SH-SY5Y (cell line): Measurements from ENCODE around the gene SLC34A3.

Experiments
- GATA2 ChIP-seq: IDR thresholded peaks from 2 replicates; pipeline ENCODE4 v1.6.1; 2011; ENCODE audit warnings: mild to moderate bottlenecking, low read depth, low read length
- GATA3 ChIP-seq: IDR thresholded peaks from 2 replicates; pipeline ENCODE4 v1.6.1; 2011; ENCODE audit warnings: low read depth, mild to moderate bottlenecking, low read length, moderate library complexity

SLC34A3 gene

DNA sequence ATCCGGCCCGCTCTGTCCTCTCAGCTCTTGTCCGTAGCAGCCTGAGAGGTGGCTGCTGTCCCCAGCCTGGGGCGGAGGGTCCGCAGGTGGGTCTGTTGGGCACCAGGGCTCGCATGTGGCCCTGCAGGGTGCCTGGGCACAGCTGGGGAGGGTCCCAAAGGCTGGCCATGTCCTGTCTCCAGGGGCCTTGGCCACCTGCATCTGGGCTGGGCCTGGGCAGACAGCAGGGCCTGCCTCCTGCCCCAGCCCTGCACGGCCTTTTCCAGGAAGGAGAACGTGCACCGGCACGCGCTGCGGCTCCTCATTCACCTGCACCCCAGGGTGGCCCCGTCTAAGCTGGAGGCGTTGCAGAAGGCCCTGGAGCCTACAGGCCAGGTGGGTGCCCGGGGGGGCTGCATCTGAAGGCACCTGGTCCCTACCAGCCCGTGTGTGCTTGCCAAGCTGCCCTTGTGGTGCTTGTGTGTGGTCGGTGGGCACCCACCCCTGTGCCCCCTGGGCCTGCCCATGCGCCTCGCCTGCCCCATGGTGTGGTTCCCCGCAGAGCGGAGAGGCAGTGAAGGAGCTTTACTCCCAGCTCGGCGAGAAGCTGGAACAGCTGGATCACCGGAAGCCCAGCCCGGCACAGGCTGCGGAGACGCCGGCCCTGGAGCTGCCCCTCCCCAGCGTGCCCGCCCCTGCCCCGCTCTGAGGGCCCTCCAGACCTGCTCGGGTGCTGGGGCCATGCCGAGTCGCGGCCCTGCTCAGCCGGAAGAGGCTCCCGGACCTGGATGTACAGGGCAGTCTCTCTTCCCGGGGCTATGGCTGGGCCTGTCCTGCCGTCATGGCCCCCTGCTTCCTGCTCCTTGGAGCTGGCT, 41.8 kb downstream of the SLC34A3 start:
- TF ChIP-seq GATA2, result no peak
- TF ChIP-seq GATA3, result no peak

DNA sequence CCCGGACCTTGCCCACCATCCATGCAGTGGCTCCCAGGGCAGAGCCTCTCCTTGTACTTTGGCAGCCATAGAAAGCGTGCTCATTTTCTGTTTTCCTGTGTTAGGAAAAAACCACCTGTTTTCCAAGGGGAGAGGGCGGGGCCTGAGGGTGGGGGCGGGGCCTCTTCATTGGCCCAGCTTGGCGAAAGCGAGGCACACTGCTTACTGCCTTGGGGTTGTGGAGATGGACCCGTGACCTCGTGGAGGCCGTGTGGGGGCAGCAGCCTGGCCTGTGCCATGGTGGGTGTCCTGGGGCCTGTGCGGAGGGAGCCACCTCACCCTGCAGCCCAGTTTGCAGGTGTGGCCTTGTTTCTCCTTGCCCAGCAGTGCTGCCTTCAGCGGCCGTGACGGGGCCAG, 42.4 kb downstream of the SLC34A3 start:
- TF ChIP-seq GATA2 (no peak), GATA3 (no peak)

DNA sequence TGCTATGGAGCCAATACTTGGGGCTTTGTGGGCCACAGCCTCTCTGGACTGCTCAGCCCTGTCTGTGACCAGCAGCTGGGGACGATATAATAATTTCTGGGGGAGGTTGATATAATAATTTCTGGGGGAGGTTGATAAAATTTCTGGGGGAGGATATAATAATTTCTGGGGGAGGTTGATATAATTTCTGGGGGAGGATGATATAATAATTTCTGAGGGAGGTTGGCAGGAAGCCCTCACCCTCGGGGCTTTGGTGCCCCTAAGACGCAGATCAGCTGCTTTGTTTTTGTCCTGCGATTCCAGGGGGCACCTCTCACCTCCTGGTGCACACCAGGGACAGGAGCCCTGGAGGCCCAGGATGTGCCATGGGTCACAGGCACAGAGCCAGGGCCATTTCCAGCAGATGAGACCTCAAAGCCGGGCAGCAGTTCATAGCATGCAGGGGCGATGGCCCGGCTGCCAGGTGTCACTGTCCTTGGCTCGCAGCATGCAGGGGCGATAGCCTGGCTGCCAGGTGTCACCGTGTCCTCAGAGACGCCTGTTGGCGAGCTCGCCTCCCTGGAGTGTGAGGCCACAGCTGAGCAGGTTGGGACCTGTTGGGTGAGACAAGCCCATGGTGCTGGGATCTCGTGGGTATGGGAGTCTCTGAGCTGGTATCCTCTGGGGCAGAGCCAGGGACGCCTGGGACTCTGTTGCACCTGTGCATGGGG, 43.1 kb downstream of the SLC34A3 start:
- TF ChIP-seq GATA3 (no peak), GATA2 (no peak)

DNA sequence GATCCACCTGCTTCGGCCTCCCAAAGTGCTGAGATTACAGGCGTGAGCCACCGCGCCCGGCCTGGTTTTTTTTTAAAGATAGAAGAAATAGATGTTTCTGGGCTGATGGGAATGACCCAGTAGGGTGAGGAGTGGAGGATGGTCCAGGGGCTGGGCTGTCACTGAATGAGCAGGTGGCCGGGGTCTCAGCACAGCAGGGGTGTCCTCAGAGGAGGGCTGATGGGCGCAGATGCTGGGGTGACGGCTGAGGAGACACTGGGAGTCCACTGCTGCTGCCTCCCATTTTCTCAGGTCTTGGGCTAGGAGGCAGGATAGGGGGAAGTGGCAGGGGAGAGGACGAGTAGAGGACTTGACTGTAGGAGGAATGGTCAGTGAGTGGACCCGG, 44.5 kb downstream of the SLC34A3 start:
- TF ChIP-seq GATA2 (no peak), GATA3 (no peak)

DNA sequence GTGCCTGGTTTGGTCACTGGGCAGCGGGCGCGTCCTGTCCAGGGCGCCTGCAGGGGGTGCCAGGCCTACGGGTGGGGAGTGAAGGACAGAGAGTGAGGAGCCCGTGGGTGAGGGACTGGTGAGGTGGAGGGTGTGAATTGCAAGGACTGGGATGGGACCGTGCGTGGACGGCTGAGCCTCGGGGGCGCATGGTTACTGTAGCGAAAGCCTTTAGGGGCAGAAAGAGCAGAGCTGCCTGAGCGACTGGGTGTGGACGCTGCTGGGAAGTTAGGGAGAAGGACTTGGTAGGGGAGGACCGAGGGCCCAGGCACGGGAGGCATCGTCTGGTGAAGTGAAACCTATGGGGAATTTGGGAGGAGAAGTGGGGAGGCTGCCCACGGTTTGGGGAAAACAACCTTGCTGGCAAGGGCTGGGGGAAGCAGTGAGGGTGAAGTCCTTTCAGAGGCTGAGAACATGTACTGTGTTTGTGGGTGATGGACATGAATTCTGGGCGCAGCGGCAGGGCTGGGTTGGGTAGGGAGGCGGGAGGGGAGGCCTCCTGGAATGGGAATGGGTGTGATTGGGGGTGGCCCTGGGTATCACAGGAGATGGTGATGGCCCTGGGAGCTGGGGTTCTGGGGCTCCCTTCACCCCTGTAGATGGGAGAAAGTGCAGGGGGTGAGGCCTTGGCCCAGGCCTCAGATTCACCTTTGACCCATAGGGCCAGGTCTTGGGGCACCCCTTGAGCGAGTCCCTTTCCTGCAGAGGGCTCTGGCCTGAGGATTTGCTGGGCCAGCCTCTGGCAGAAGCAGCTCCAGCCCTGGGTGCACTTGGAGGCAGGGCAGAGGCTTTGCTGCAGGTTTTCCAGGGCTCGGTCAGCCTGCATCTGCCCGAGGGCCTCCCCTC, 45.1 kb downstream of the SLC34A3 start:
- TF ChIP-seq GATA3, result no peak
- no peak for TF ChIP-seq GATA2

DNA sequence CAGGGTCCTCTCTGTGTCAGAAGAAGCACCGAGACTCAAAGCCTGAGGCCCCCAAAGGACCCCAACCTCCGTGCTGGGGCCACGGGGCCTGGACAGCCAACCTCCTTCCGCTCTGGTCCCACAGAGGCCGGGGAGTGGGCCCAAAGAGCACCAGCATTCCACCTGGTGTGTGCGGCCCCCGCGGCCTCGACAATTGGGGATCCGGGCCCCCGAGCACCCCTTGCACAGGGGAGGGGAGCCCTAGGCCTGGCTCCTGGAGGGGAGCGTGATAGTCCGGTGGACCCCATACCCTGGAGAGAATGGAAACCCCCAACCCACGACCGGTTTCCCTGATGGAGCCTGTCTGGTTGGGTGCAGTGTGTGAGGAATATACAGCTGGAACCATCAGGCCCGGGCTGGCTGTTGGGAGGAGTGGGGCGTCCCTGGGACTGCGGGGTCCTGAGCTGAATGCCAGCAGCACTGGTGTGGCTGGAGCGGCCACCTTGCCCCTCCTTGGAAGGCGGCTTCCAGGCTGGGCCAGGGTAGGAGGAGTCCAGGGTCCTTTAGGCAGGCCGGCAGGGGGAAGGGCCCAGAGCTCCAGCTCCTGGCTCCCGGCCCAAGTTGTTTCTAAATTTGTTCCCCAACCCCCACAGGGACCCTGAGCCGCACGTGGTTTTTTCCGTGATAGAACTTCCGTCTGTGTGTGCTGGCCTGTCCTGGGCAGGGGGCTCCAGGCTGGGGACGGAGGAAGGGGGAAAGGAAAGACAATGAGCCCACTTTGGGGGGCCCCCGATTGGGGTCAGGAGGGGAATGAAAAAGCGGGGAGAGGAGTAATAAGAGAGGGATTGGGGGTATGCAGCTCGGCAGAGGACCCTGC, 46.0 kb downstream of the SLC34A3 start:
- TF ChIP-seq GATA3 (no peak), GATA2 (no peak)

DNA sequence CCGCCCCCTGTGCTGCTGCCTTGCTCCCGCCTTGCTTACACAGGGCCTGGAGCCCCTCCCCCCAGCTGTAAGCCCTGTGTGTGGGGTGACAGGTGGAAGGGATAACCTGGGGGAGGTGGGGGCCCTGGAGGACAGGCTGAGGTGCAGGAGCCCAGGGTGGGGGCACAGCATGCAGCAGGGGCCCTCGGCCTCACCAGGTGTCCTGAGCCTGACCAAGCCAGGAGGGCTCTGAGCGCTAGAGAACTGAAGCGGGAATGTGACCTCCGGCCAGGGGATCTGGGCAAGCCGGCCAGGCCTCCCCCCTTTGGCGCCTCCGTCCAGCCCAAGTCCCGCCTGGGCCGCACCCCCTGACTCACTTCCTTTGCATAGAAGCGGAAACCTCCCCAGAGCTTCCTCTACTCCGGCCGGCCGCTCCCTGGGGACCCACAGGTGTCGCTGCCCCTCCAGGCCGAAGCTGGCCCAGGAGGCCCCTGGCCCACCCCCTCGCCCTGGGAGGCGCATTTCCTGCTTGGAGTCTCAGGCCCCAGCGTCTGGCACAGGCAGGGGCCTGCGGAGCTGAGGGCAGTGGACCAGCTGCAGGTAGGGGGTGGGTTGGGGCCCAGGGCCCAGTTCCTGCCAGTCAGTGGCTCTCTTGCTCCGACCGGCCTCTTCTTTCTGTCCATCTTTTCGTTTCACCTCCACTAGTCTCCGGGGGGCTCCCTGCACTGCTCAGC, 46.8 kb downstream of the SLC34A3 start, which contains the start of gene TOR4A:
Gene TOR4A, plus strand, starts transcription at position 398 of the 713 bp plus-strand sequence. CDS start 964 bp downstream, outside the sequence.
- TF ChIP-seq GATA3, result no peak
- TF ChIP-seq GATA2, result no peak

DNA sequence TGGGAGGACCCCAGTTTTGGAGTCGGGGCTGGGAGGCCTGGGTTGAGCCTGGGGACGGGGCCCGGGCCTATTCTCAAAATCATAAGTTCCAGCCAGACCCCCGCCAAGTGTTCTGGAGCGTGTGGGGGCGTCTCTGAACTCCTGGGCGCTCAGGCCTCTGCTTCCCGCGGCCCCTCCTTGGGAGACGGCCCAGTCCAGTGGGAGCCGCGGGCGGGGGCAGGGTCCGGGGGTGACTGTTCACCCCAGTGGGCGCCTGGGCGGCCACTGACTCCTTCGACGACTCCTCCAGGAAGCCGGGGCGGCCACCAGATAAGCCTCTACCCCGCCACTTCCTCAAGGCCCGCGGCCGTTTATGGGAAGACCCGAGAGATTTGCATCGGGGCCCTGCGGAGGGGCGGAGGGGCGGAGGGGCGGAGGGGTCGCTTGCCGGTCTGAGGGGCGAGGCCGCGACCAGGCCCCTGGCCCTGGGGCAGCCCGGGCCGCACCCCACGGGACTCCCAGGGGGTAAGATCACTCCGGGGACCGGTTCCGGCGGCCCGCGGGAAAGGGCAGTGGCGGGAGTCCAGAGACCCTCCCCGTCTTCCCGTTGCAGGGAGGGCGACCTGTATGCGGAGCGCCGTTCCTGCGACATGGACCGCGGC, 47.5 kb downstream of the SLC34A3 start:
- TF ChIP-seq GATA2, result no peak
- TF ChIP-seq GATA3, result no peak

DNA sequence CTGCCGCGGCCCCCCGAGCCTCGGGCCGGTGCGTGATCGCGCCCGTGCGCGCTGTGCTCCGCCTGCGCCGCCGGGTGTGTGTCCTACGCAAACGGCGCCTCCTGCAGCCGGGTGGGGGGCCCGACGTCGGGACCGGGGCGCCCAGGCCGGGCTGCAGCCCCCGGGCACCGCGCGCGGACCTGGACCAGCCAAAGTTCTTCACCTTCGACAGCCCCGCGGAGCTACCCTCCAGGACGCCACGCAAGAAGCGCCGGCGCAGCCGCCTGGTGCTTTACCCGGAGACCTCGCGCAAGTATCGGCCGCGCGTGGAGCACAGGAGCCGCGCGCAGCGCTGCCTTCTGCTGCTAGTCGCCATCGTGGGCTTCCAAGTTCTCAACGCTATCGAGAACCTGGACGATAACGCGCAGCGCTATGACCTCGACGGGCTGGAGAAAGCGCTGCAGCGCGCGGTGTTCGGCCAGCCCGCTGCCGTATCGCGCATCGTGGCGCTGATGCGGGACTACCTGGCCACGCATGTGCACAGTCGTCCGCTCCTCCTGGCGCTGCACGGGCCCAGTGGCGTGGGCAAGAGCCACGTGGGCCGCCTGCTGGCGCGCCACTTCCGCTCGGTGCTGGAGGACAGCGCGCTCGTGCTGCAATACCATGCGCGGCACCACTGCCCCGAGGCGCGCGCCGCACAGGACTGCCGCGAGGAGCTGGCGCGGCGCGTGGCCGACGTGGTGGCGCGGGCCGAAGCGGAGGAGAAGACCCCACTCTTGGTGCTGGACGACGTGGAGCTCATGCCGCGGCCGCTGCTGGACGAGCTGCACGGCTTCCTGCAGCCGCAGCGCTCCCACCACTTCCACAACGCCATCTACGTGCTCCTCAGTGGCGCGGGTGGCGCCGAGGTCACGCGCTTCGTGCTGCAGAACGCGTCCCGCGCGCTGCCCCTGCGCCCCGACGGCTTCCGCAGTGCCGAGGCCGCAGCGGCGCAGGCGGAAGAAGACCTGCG, 48.3 kb downstream of the SLC34A3 start:
- TF ChIP-seq GATA2 (no peak), GATA3 (no peak)

DNA sequence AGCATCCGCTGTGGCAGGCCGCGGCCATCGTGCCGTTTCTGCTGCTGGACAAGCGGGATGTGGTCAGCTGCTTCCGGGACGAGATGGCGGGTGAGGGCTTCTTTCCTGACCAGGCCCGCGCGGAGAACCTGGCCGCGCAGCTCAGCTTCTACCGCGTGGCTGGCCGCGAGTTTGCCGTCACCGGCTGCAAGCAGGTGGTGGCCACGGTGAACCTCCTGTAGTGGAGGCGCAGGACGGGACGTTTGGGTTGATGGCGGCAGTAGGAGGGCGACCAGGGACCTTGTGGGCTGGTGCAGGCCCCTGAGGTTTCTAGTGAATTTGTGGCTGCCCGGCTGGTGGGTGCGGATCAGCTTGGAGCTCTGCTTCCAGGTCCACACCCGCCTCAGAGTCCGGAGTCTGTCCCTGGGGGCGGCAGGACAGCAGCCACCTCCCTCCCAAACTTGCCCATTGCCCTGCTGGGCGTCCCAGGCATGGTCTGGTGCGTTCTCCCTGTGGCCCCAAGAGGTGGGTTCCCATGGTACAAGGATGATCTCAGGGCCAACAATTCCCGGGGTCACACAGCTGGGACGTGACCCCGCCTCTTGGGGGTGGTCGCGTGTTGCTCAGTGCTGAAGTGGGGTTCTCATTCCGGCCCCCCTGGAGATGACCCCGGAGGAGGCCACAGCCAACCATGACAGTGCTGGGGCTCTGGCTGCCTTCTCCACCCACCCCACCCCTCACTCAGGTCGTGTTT, 49.2 kb downstream of the SLC34A3 start:
- TF ChIP-seq GATA3 (no peak), GATA2 (no peak)
